22Rv1 (cell line): ENCODE measurements around the gene MPP7.

Experiments used
- H3K27ac ChIP-seq: fragments of 450-650 bp; 2 replicates; pipeline ENCODE4 v1.5.1; 2017
- CTCF ChIP-seq: fragments of 450-650 bp; IDR thresholded peaks from 2 replicates; pipeline ENCODE4 v1.5.1; 2017; ENCODE audit warnings: mild to moderate bottlenecking
- ZFX ChIP-seq: fragments of 450-650 bp; IDR thresholded peaks from 2 replicates; pipeline ENCODE4 v1.6.1; 2017; ENCODE audit warnings: antibody characterized with exemption, borderline replicate concordance

The MPP7 gene

GRCh38 chr10:28317760-28318159 is 14.9 kb upstream of the MPP7 start:
- TF ChIP-seq ZFX (no peak), CTCF (no peak)
- H3K27ac ChIP-seq = no peak overlapping the region

- H3K27ac ChIP-seq = no peak overlapping the region
- TF ChIP-seq CTCF = no peak
- TF ChIP-seq ZFX = no peak
Observed at GRCh38 chr10:28316696-28317095, 13.8 kb upstream of the MPP7 start.

- TF ChIP-seq CTCF (no peak), ZFX (no peak)
- H3K27ac ChIP-seq = no peak overlapping the region
Observed at GRCh38 chr10:28315140-28315539, 12.3 kb upstream of the MPP7 start.

- H3K27ac ChIP-seq = no peak overlapping the region
- TF ChIP-seq ZFX (no peak), CTCF (no peak)
Observed at GRCh38 chr10:28314211-28314610, 11.3 kb upstream of the MPP7 start.

- TF ChIP-seq ZFX (no peak), CTCF (no peak)
- no peak overlapping the region for H3K27ac ChIP-seq
Observed at GRCh38 chr10:28312572-28312971, 9.7 kb upstream of the MPP7 start.

- no peak overlapping the region for H3K27ac ChIP-seq
- no peak for TF ChIP-seq CTCF
- TF ChIP-seq ZFX = no peak
Observed at GRCh38 chr10:28311104-28311503, 8.2 kb upstream of the MPP7 start.

GRCh38 chr10:28307267-28307666 is 4.4 kb upstream of the MPP7 start:
- no peak overlapping the region for H3K27ac ChIP-seq
- TF ChIP-seq CTCF (no peak), ZFX (no peak)
